GM12873 (cell line): ENCODE results near the gene MTMR8.

Experiments
- TF ChIP-seq, protein P1 (sequence below): IDR thresholded peaks from 2 replicates; pipeline ENCODE4 v1.5.1; 2012; ENCODE audit warnings: low read depth, mild to moderate bottlenecking, moderate library complexity, low read length, control low read depth; ENCODE audit not compliant: insufficient read depth; ENCODE audit errors: missing control alignments

Gene MTMR8

DNA sequence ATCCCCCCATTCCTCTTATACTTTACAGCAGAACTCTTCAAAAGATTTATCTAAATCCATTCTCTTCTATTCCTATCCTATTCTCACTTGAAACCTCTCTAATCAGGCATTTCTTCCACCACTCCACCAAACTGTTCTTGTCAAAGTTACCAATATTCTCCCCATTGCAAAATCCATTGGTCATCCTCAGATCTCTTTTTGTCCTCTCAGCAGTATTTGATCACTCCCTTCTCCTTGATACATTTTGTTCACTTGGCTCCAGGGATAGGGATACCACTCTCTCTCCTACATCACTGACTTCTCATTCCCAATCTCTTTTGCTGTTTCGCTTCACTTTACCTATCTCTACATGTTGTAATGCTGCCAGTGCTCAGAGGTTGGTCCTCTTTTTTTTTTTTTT lies 2.8 kb upstream of the MTMR8 start:
- TF ChIP-seq, protein P1, sequence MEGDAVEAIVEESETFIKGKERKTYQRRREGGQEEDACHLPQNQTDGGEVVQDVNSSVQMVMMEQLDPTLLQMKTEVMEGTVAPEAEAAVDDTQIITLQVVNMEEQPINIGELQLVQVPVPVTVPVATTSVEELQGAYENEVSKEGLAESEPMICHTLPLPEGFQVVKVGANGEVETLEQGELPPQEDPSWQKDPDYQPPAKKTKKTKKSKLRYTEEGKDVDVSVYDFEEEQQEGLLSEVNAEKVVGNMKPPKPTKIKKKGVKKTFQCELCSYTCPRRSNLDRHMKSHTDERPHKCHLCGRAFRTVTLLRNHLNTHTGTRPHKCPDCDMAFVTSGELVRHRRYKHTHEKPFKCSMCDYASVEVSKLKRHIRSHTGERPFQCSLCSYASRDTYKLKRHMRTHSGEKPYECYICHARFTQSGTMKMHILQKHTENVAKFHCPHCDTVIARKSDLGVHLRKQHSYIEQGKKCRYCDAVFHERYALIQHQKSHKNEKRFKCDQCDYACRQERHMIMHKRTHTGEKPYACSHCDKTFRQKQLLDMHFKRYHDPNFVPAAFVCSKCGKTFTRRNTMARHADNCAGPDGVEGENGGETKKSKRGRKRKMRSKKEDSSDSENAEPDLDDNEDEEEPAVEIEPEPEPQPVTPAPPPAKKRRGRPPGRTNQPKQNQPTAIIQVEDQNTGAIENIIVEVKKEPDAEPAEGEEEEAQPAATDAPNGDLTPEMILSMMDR, result no peak

DNA sequence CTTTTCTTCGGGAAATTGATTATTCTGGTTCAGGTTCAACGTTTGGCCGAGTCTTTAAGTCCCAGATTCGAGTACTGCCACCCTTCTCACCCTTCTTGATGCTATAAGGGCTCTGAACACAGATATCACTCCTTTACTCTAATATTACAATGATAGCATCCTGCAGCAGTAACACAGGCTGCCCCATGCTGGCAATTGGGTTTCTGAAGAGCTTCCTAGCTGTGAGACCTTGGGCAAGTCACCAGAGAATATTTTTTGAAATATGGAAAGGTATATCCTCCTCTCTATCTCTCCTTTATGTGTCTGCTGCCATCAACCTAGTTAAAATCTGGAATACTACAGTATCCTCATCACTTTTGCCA lies 297 bp upstream of the MTMR8 start:
- TF ChIP-seq, protein P1, result no peak

DNA sequence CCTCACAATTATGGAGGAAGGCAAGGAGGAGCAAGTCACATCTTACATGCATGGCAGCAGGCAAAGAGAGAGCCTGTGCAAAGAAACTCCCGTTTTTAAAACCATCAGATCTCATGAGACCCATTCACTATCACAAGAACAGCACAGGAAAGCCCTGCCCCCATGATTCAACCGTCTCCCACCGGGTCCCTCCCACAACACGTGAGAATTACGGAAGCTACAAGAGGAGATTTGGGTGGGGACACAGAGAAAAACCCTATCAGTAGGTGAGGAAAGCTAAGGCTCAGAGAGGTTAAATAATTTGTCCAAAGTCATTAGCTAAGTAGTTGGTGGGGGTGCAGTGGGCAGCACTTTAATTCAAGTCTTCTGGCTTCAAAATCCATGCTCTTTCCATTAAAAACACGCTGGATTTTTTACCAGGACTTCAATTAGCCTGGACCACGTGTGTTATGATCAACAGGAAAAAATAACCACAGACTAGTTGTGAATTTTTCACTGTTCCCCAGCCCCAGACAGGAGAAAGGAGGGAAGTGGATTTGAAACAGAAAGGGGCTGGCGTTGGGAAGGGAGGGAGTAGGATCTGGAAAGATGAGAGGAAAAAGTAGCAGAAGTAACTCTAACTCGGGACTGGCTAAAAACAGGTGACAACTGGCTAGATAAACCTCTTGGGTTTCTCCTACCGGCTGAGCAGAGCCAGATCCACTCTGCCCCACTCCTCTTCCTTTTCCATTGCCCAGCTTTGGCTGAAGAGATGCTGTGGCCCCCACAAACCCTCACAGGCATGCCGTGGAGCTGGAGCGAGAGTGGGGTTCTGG lies 986 bp downstream of the MTMR8 start:
- TF ChIP-seq, protein P1, result no peak

DNA sequence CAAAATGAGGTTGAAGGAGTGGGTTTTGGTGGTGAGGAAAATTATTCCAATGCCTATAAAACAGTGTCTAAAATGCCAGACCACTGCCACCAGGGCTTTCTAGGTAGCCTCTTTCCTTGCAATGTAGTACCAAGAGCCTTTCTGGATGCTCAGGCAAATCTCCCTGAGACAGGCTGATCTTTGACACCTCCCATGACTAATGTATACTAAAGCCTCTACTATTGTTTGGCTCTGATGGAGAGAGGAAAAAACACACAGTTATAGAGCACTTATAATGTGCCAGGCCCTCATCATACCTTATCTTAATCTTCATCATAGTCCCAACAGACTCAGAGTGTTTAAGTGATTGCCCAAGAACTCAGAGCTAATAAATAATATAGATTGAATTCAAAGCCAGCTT lies 5.8 kb downstream of the MTMR8 start:
- TF ChIP-seq, protein P1, result no peak

DNA sequence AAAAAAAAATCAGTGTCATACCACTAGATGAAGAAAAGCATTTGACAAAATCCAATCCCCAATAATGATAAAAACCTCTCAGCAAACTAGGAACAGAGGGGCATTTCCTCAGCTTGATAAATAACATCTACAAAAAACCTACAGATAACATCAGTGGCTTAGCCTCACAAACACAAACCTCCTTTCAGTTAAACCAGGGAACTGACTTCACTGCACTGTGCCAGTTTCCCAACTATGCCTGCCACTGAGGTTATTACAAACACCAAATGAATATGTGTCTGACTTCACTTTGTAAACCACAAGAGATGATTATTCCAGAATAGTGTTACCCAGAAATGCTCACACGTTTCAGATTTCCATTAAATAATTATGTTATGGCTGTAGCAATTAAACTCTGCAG lies 15.3 kb downstream of the MTMR8 start:
- TF ChIP-seq, protein P1, result no peak

DNA sequence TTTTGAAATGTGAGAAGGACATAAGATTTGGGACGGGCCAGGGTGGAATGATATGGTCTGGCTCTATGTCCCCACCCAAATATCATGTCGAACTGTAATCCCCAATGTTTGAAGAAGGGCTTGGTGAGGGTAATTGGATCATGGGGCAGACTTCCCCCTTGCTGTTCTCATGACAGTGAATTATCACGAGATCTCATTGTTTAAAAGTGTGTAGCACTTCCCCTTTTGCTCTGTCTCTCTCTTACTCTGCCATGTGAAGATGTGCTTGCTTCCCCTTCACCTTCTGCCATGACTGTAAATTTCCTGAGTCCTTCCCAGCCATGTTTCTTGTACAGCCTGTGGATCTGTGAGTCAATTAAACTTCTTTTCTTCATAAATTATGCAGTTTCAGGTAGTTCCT lies 17.5 kb downstream of the MTMR8 start:
- TF ChIP-seq, protein P1, result no peak

DNA sequence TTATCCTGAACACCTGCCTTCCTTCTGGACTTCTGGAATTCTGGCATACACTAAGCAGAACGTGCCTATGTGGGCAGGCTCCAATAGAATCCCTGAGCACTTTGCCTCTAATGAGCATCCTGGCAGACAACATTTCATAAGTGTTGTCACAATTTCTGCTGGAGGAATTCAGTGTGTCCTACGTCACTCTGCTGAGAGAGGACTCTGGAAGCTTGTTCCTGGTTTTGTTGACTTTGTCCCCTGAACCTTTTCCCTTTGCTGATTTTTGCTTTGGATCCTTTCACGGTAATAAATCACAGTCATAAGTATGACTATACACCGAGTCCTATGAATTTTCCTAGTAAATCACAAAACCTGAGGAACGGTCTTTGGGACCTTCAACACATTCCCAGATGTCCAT lies 43.2 kb downstream of the MTMR8 start:
- TF ChIP-seq, protein P1, result no peak

DNA sequence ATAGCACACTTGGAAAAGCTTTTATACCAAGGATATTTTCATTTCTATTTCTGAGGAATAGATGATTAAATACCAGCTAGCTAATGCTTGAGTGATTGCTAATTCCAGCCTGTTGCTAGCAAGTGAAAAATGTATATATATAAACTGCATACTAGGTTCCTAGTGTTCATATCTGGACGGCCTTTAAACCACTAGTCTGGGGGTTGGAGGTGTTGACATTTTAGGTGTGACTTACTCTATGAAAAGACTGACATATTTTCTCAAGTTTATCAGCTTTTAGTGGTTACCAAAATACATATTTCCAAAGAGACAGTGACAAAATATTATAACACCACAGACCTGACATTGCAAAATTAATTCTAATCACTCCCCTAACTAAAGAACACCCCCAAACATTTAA lies 44.7 kb downstream of the MTMR8 start:
- TF ChIP-seq, protein P1, result no peak
